NCI-H1105 treated with DMSO at 0.1 percent for 48 hours (cell line): ENCODE data around the gene OR10A2.
"Not testable (repeated sequence)": the region's sequence is repeated elsewhere in the genome, so short reads cannot be mapped to it uniquely, and the experiment has no call there.

Source experiments
- DNase-seq: peaks from one replicate; lab custom pipeline; 2025; lab: John Stamatoyannopoulos, UW

The OR10A2 gene

DNA sequence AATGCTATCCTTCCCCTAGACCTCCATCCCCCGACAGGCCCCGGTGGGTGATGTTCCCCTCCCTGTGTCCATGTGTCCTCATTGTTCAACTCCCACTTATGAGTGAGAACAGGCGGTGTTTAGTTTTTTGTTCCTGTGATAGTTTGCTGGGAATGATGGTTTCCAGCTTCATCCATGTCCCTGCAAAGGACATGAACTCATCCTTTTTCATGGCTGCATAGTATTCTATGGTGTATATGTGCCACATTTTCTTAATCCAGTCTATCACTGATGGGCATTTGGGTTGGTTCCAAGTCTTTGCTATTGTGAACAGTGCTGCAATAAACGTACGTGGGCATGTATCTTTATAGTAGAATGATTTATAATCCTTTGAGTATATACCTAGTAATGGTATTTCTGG lies 24.9 kb downstream of the OR10A2 start:
- not testable (repeated sequence) for DNase-seq

DNA sequence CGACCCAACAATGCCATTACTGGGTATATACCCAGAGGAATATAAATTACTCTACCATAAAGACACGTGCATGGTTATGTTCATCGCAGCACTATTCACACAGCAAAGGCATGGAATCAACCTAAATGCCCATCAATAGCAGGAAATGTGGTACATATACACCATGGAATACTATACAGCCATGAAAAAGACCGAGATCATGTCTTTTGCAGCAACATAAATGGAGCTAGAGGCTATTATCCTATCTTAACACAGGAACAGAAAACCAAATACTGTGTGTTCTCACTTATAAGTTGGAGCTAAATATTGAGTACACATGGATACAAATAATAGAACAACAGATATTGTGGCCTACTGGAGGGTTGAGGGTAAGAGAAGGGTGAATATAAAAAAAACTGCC lies 26.0 kb downstream of the OR10A2 start:
- no peak for DNase-seq

DNA sequence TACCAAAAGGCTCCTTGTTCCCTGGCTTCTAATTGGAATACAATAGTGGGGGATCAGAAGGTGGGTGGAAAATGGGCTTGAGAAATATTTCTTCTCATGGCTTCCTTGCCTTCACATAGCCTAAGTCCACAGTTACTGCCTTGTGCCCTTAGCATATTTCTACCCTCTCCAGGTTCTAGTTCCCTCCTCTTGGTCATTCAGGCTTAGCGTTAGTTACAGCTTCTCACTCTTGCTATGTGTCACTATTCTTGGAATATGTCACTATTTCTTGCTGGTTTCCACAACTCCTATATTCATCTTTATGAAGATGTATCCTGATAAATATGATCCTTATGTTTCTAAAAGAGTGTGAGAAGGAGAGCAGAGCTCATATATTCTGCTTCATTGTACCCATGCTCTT lies 27.0 kb downstream of the OR10A2 start:
- no peak for DNase-seq

DNA sequence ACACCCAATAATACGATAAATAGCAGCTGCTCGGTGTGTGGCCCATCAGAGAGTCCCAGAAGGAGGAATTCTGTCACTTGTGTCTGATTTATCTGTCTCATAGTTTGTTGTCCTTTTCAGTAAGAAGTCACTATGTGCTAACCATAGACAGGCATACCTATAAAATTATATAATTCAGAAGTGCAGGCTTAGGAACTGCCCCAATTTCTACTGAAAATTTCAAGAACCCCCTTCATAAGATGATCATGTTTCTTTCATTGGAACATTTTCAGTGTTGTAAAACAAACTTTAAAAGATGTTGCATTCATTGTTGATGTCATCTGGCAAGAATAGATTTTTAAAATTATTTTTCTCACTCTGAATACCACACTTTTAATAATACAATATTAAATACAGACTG lies 29.5 kb downstream of the OR10A2 start, which contains the start of gene OR2D2:
Gene OR2D2, minus strand, starts transcription at position 101 of the 400 bp plus-strand sequence. Its CDS starts 0 bp downstream, at position 101.
- no peak for DNase-seq

DNA sequence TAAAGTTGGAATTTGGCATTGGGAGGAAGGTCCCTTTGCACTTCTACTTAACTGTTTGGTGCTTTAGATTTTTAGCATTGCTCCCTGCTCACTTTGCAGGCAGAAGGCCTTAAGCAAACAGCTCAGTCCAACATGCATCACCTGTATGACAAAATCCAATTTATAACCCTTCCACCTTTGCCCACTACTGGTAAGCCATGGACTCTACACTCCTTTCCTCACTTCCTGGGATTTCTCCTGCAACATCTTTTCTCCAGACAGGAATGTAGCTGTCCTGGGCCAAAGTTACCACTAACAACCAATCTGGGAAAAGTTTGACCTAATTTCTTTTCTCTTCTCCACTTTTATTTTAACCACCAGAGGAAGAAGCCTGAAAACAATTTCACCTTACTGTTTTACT lies 31.2 kb downstream of the OR10A2 start:
- no peak for DNase-seq

DNA sequence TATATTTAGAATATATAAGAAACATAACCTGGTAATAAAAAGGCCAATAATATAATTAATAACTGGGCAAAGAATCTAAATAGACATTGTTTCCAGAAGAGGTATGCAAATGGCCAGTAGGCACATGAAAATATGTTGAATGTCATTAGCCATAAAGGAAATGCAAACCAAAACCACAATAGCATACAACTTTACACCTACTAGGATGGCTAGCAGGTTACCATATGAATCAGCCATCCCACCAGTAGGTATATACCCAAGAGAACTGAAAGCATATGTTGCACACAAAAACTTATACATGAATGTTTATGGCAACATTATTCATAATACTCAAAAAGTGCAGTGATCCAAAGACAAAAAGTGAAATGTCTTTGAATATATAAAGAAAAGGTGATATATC lies 32.2 kb downstream of the OR10A2 start:
- DNase-seq = no peak

DNA sequence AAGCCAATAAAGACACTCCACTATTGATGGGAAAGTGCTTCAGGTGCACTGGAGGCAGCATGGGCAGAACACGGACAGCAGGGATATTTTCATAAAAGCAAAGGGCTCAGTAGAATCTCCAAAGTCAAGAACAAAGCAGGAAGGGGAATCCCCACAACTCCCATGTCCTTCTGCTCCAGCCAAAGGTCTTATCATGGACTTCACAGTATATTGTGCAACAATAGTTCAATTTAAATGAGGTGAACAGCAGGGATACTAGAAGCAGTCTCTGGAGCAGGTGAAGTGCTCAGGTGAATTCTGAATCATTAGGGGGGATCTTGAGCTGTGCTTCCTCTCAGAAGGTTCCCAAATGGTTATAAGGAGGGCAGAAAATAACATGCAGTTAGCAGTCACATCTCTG lies 36.1 kb downstream of the OR10A2 start:
- DNase-seq = no peak

DNA sequence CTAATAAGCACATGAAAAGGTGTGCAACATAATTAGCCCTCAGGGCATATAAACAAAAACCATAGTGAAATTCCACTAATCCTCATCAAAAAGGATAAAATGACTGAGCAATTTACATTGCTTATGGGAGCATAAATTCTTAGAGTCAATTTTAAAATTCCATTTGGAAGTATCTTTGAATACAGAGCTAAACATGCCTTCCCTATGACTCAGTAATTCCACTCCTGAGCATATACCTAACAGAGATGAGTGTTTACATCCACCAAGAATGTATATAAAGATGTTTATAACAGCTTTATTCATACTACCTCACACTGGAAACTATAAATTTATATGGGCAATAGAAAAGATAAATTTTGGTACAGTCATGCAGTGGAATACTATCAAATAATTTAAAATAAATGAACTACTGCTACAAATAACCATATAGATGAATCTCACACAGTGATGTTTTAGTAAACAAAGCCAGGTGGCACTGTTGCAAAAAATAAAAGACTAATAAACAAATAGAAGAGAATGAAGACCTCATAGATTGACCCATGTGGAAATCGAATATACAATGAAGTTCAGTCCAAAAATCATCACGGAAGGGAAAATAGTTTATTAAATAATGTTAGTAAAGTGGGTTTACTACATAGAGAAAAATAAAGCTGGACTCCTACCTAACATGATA lies 37.6 kb downstream of the OR10A2 start:
- DNase-seq = no peak

DNA sequence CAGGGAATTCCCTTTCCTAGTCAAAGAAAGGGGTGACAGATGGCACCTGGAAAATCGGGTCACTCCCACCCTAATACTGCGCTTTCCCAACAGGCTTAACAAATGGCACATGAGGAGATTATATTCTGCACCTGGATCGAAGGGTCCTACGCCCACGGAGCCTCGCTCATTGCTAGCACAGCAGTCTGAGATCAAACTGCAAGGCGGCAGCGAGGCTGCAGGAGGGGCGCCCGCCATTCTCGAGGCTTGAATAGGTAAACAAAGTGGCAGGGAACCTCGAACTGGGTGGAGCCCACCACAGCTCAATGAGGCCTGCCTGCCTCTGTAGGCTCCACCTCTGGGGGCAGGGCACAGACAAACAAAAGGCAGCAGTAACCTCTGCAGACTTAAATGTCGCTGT lies 41.9 kb downstream of the OR10A2 start:
- not testable (repeated sequence) for DNase-seq

DNA sequence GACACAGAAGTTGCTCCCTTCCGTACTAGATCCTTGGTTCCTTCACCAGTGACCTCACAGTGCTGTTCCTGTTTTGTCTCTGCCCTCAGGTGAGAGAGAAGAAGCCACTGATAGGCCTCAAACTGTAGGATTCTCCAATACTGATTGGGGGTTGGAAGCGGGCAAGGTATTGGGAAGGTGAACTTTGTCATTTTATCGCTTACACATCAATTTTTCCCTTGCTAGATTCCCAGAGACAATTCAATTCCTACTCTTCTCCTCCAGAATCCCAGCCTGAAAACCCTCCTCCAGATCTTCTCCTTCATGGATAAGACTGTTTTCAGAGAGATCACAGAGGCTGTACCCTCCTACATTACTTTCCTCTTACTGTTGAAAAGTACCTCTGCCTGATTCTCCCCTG lies 48.5 kb downstream of the OR10A2 start:
- no peak for DNase-seq

DNA sequence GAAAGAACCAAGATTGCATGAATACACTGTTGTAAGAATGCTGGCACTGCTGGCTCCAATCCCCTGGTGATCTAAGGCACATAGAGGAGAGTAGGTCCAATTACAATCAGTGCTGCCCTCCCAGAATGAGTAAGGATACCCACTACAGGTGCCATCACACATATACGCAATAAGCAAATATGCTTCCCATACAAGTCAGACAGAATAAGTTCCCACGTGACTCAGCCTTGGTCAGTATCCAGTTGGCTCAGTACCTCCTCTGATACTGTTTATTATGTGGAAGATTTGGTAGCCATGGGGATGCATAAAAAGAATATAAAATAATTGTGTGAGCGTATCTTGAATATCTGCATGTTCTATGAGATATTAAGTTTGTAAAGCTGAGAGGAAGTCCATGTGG lies 49.1 kb downstream of the OR10A2 start:
- DNase-seq = no peak

DNA sequence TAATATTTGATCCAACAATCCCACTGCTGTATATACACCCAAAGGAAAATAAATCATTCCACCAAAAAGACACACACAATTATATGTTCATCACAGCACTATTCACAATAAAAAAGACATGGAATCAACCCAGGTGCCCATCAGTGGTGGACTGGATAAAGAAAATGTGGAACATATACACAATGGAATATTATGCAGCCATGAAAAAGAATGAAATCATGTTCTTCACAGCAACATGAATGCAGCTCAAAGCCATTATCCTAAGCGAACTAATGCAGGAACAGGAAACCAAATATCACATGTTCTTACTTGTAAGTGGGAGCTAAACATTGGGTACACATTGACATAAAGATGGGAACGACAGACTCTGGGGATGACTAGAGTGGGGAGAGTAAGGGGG lies 56.8 kb downstream of the OR10A2 start:
- no peak for DNase-seq

DNA sequence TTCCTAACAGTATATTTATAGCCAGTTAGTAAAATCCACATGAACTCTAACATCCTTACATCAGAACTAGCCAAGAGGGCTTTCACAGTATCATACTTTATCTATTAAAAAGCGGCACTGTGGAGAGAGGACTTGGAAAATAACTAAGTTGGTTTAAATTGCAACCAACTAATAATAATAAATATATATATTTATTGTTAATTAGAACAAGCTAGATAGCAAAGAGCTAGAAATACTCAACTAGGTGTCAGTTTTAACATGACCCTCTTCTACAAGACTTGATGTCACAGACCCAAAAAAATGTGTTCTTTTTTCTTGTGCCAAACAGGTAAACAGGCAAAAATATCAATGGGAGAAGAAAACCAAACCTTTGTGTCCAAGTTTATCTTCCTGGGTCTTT lies 57.8 kb downstream of the OR10A2 start, which contains the start of gene OR2D3:
Gene OR2D3, plus strand, starts transcription at position 301 of the 400 bp plus-strand sequence. Its CDS starts 0 bp downstream, at position 301.
- DNase-seq = no peak
